Stimulated activated effector memory CD8-positive, alpha-beta T cell treated with anti-CD3 and anti-CD28 coated beads, Interleukin-12 subunit alpha, Interleukin-12 subunit beta, amount 100 ng/mL, for 72 hours (primary cell): ENCODE data around the gene DNAL4.

Source experiments
- ATAC-seq: fragments of 150-1000 bp; cut with Tn5 transposase; 2 replicates; pipeline ENCODE4 v1.10.0; 2021
- DNase-seq, 2 donors: peaks; one replicate each; pipeline ENCODE4 v3.0.0; 2021 to 2022; ENCODE audit warnings: low spot score in 2 of 2
- H3K27ac Mint-ChIP-seq: one replicate; pipeline ENCODE4 v1.8.0; 2022; ENCODE audit warnings: mild to moderate bottlenecking, mixed read lengths
- H3K36me3 Mint-ChIP-seq: one replicate; pipeline ENCODE4 v1.8.0; 2022; ENCODE audit warnings: mild to moderate bottlenecking, mixed read lengths
- H3K4me1 Mint-ChIP-seq: one replicate; pipeline ENCODE4 v1.8.0; 2022; ENCODE audit warnings: mixed read lengths
- H3K4me3 Mint-ChIP-seq: one replicate; pipeline ENCODE4 v1.8.0; 2022; ENCODE audit warnings: mild to moderate bottlenecking, mixed read lengths
- H3K9me3 Mint-ChIP-seq: one replicate; pipeline ENCODE4 v1.8.0; 2022; ENCODE audit warnings: mixed read lengths

The DNAL4 gene

DNA sequence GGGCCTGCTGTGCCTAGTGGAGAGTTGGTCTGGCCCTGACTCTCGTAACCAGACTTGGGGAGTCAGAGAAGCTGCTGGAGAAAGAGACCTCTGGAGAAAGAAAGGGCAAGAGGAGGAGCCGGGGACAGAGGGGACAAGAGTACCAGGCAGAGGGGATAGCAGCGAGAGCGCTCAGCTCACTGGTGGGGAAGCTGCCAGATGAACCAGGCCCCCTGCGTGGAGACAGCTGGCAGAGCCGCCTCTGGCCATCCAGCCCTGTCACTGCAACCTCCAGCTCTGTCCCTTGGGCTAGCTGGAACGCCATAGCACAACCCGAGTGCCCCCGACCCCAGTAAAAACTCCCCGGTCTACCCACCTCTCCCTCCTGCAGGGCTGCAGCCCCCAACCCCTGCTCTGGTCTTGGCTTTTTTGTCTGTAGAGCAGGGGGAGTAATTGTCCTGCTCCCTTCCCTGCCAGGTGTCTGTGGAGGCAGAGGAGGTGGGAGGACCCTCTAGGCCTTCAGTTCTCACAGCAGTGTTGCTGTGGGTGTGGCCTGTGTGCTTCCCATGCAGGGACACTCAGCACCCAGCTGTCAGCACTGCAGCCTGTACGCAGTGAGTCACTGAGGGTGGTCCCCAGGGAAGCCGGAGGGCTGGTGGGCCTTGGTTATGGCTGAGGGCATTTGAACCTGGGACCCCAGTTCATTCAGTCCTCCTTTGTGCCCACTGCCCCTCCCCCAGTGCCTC is 33.3 kb downstream of the DNAL4 start:
- DNase-seq, result no peak
- Mint-ChIP-seq H3K36me3 (peaks cover 6% of the 10 kb centered on the region), H3K4me1 (peaks cover 39% of the 10 kb centered on the region), H3K27ac (no peak overlapping the region), H3K4me3 (no peak overlapping the region), H3K9me3 (no peaks in the 10 kb centered on the region)
- ATAC-seq, result no peak

DNA sequence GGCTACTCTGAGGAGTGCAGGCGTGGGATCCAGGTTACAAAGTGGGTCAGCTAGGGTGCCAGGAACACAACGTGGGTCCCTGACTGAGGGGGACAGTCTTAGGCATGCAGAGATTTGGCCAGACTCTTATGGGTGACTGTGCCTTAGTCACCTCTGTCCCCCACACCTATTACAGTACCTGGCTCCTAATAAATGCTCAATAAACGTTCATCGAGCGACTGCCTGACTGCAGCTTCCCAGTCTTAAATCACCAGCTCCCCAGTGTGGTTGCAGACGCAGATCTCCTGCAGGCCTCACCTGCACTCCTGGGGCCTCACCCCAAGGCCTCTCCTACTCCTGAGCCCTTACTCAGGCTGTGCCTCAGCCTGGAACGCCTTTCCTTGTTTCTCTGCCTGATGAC is 34.9 kb downstream of the DNAL4 start:
- H3K27ac Mint-ChIP-seq, result peak overlapping the region; percentile 50
- H3K9me3 Mint-ChIP-seq, result no peaks in the 10 kb centered on the region
- ATAC-seq, result no peak
- H3K36me3 Mint-ChIP-seq, result peaks cover 20% of the 10 kb centered on the region
- DNase-seq, result no peak
- peaks cover 40% of the 10 kb centered on the region for H3K4me1 Mint-ChIP-seq
- no peak overlapping the region for H3K4me3 Mint-ChIP-seq

DNA sequence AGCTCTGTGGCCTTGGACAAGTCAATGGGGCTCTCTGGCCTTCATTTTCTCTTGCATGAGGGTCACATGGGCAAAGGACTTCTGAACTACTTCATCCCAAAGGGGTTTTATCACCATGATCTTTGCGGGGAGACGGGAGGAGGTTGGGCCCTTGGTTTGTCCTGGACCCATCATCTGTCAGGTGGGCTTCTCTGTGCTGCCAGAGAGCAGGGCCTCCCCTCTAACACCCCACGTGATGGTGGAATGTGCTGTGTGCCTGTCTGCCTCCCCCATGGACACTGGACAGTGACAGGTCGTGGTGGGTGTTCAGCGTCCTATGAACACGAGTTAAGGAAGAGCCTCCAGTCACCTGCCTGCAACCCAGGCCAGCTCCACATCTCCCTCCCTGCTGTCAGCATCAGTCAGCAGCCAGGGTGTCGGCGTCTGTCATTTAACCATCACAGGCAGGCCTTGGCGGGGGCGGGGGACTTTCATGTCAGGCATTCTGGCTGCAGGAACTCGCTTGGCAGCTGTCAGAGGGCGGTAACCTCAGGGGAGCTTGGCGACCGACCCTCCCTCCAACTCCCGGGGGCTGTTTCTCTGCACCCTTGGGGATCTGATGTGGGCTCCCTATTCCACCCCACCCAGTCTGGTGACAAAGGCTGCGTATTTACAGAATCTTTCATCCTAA is 35.5 kb downstream of the DNAL4 start:
- peak overlapping the region; percentile 96 for H3K4me3 Mint-ChIP-seq
- DNase-seq, result peak in 1 of 2 donors; percentile 68
- no peaks in the 10 kb centered on the region for H3K9me3 Mint-ChIP-seq
- no peak for ATAC-seq
- peak overlapping the region; percentile 50 for H3K27ac Mint-ChIP-seq
- peaks cover 45% of the 10 kb centered on the region for H3K4me1 Mint-ChIP-seq
- H3K36me3 Mint-ChIP-seq, result peaks cover 26% of the 10 kb centered on the region

DNA sequence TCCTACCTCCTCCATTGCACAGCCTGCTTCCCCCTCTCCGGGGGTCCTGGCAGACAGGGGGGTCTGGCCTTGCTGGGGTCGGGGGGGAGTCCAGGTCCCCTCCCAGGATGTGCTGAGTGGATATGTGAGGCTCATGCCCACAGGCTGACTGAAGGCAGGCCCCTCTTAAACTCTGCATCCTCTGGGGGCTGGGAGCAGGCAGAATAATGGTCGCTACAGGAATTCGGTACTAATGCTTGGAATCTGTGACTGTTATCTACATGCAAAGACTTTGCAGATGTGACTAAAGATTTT is 36.5 kb downstream of the DNAL4 start:
- H3K27ac Mint-ChIP-seq, result peak overlapping the region; percentile 97

DNA sequence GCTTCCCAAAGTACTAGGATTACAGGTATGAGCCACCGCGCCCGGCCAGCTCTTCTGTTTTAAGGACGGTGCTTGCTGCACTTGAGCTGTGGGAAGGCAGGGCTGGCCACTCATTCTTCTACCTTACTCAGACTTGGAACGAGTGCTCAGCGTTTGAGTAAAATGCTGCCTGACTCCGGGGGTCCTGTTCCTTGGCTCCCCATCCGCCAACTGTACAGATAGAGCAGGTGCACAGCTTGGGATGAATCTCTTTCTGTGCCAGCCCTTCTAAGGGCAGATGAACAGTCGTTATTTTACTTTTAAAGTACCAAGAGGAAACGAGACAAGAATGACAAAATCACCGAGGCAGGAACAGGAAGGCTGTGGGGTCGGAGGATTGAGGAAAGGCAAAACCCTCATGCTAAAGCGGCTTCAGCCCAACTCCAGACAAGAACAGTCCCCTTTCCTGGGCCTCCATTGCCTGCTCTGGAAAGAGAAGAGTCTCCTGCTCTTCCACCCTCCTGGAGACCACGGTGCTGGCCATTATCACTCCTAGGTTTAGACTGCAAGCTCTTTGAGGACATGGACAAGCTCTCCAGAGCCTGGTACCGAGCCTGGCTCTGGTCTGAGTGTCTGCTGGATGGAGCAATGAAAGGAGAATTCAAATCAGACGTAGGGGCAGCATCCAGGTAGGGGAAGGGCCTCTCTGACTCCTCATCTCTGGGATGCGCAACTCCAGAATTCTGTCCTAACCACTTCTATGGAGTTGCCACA is 37.1 kb downstream of the DNAL4 start:
- Mint-ChIP-seq H3K4me3 (peak overlapping the region; percentile 96), H3K9me3 (no peaks in the 10 kb centered on the region), H3K36me3 (peaks cover 41% of the 10 kb centered on the region), H3K27ac (peak overlapping the region; percentile 97), H3K4me1 (peaks cover 61% of the 10 kb centered on the region)
- peak in 1 of 2 donors; percentile 70 for DNase-seq
- peak; percentile 36 for ATAC-seq

More for the DNA sequence above, 36.5 kb downstream of the DNAL4 start:
- ATAC-seq (no peak), DNase-seq (no peak)
- Mint-ChIP-seq H3K4me1 (peaks cover 55% of the 10 kb centered on the region), H3K9me3 (no peaks in the 10 kb centered on the region), H3K4me3 (peak overlapping the region; percentile 96), H3K36me3 (peaks cover 36% of the 10 kb centered on the region)

DNA sequence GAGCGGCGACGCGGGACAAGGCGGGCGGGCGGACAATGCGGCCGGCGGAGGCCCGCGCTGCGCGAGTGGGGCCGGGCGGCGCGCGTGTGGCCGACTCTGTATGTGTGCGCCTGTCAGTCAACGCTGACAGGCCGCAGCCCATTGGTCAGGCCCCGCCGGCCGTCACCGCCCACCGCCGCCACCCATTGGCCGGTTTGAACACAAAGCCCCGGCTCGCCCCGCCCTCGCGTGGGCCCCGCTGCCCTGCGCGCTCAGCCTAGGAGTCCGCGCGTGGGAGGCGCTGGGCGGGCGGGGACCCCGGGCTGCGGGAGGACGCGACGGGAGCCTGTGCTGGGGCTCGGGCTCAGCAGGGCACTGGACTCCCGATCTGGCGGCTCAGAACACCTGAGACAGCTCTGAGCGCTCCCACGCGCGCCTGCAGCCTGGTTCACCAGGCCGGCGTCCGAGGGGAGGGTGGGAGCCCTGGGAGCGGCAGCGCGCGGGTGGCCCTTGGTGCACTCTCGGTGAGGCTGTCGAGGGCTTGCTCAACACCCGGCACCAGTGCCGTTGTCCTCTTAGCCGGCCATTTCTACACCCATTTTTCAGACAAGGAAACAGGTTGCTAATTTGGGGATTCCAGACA is 37.9 kb downstream of the DNAL4 start, which contains the start of gene SUN2:
TSS of gene SUN2 (minus strand) at position 88 of the 622 bp plus-strand sequence. CDS start 3,370 bp downstream, outside the sequence.
- Mint-ChIP-seq H3K4me3 (peak within 1 kb of the TSS; percentile 96), H3K36me3 (peaks cover 50% of the 10 kb centered on the region), H3K9me3 (no peaks in the 10 kb centered on the region), H3K27ac (peak within 1 kb of the TSS; percentile 99), H3K4me1 (peaks cover 69% of the 10 kb centered on the region)
- peak; percentile 84 for ATAC-seq
- DNase-seq, result peak; percentile 93 to 96

DNA sequence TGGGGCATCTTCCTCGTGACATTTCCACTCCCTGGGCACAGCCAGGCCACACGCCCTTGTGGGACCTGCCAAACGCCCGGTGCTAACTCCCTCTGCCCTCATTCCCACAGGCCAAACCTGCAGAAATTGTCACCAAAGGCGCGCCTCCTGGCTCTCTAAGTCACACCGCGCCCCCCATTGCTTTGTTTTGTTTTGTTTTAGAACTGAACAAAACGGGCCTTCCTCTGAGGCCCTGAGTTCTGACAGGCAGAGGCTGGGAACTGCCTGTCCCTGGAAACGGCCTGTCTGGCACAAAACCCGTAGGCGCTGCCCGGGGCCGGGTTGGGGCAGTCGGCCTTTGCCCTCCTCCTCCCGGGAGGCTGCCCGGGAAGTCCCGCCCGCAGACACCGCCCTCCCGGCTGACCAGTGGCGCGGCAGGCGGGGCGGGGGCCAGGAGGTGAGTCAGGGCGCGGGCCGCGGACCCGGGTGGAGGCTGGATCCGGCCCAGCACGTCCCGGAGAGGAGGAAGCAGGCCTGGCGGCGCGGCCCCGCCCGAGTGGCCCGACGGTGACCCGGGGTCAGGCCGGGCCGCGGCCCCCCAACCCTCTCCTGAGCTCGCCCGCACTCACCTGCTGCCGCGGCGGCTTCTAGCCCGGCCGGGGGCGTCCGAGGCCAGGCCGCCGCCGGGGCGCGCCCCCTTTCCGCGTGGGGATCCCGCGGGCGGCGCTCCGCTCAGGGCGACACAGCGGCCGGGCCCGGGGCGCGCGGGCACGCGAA is 38.6 kb downstream of the DNAL4 start:
- H3K4me3 Mint-ChIP-seq, result peak overlapping the region; percentile 96
- DNase-seq (peak; percentile 64 to 87), ATAC-seq (peak; percentile 39)
- H3K4me1 Mint-ChIP-seq, result peaks cover 76% of the 10 kb centered on the region
- H3K9me3 Mint-ChIP-seq, result no peaks in the 10 kb centered on the region
- H3K36me3 Mint-ChIP-seq, result peaks cover 57% of the 10 kb centered on the region
- peak overlapping the region; percentile 99 for H3K27ac Mint-ChIP-seq

DNA sequence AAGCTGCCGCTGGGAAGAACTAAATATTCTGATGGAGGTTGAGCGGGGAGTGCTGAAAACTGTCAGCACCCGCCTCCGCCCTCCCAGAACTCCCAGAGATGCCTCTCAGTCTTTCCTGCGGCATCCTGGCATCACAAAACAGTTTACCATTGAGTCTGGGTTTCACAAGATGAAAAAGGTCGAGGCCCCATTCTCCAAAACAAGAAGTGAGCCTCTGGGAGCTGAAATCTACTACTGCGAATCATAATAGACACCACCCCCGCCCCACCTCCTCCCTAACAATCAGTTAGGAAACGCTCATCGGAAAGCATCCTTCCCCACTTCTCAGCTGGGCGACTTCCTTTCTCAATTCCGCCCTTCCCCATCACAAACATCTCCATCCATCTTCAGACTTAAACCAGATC is 39.2 kb downstream of the DNAL4 start:
- H3K4me3 Mint-ChIP-seq, result peak overlapping the region; percentile 96

DNA sequence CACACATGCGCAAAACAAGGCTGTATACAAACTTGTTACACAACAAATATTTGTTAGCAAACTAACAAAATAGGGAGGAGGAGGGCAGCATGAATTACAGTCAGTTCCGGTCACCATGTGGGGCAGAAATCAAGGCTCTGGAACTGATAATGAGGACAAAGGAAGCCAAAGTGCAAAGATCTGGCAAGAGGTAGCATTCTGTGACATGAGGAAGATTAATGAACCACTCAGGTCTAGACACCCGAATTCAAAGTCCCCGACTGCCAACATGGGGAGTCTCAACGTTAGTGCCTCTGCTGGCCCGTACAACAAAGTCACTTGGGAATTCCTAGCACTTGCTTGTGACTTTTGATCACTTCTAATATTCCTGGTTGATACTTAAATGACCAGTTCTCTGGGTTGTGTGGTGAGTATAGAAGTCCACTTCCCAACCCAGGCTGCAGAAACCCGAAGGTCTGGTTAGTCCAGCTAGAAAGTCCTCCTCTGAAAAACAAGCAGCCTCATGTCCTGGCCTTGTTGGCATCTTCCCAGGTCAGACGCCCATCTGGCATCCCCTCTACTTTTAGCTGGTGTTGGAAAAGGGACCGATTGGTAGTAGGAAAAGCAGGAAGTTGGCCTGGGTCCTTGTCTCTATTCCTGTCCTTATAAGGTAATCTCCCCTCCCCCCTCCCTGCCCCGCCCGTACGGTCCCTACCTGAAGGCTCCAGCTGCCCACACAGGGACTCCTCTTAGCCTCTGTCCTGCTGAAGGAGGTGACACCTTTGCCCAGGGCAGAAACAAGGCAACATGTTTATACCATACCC is 39.8 kb downstream of the DNAL4 start:
- peak overlapping the region; percentile 96 for H3K4me3 Mint-ChIP-seq
- no peak for ATAC-seq
- DNase-seq, result no peak

More for the DNA sequence above, 39.2 kb downstream of the DNAL4 start:
- Mint-ChIP-seq H3K4me1 (peaks cover 82% of the 10 kb centered on the region), H3K27ac (peak overlapping the region; percentile 99), H3K36me3 (peaks cover 63% of the 10 kb centered on the region), H3K9me3 (no peaks in the 10 kb centered on the region)
- ATAC-seq (no peak), DNase-seq (no peak)

DNA sequence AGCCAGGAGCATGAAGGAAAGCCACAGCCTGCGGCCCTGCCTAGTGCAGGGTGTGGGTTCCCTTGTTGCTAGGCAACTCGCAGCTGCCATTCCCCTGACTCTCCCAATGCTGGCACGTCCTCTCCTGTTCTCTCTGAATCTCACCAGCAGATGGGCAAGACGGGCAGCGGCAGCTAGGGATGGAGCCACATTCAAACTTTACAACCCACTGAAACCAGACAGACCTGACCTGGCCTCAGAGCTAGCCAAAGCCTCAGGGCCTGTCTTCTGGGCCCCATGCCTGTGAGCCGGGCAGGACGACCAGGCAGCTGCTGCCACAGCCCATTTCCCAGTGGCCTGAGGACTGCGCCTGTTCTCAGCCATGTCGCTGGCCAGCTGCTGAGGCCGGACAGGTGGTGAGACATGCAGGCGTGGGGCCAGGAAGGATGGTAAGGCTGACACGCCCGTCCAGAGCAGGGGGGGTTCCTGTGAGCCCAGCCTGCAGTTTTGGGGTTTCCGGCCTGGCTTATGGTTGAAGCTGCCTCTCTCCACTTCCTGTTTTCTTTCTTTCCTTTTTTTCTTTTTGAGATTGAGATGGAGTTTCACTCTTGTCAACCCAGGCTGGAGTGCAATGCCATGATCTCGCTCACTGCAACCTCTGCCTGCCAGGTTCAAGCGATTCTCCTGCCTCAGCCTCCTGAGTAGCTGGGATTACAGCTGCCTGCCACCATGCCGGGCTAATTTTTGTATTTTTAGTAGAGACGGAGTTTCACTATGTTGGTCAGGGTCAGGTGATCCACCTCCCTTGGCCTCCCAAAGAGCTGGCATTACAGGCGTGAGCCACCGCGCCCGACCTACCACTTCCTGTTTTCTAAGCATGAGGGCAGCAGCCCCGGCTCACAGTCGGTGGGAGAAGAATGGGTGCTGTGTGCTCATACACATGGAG is 42.3 kb downstream of the DNAL4 start:
- H3K27ac Mint-ChIP-seq, result peak overlapping the region; percentile 99
- H3K4me1 Mint-ChIP-seq, result peaks cover 58% of the 10 kb centered on the region
- peaks cover 92% of the 10 kb centered on the region for H3K36me3 Mint-ChIP-seq
- peak; percentile 56 for ATAC-seq
- H3K9me3 Mint-ChIP-seq, result no peaks in the 10 kb centered on the region
- H3K4me3 Mint-ChIP-seq, result peak overlapping the region; percentile 96
- peak; percentile 48 to 83 for DNase-seq

More for the DNA sequence above, 39.8 kb downstream of the DNAL4 start:
- Mint-ChIP-seq H3K27ac (peak overlapping the region; percentile 99), H3K9me3 (no peaks in the 10 kb centered on the region), H3K36me3 (peaks cover 69% of the 10 kb centered on the region), H3K4me1 (peaks cover 82% of the 10 kb centered on the region)

DNA sequence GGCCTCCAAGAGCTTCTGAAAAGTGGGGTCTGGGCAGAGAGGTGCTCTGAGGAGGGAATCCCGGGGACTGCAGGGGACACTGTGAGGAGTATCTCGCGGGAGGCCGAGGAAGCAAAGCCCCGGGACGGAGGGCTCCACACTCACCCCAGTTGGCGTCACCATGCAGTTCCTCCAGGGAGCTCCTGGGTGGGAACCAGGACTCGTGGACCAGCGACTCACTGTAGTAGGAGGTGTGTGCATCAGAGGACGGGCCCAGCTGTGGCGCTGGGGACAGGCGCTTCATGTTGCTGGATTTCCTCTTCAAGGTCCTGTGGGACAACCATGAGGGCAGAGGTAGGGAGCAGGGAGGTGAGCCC is 42.9 kb downstream of the DNAL4 start:
- no peaks in the 10 kb centered on the region for H3K9me3 Mint-ChIP-seq
- H3K4me3 Mint-ChIP-seq, result peak overlapping the region; percentile 96
- DNase-seq, result no peak
- ATAC-seq, result no peak
- H3K27ac Mint-ChIP-seq, result peak overlapping the region; percentile 99
- H3K4me1 Mint-ChIP-seq, result peaks cover 53% of the 10 kb centered on the region
- H3K36me3 Mint-ChIP-seq, result peaks cover 94% of the 10 kb centered on the region

DNA sequence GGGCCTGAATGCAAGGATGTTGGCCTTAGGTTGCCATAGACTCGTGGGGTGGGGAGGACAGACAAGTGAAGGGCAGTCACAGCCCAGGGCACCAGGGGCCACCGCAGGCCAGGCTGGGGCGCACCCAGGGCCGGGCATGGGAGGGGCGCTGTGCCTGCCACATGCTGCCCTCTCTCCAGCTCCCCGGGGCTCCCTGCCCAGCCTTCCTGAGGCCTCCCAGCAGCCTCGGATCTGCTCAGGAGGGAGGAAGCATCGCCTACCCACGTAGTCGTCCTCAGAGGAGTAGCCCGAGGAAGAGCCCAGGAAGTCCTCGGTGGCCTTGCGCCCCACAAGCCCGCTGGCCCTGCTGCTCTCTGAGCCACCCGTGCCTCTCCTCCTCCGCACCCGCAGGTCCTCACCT is 43.3 kb downstream of the DNAL4 start:
- Mint-ChIP-seq H3K4me3 (peak overlapping the region; percentile 96), H3K27ac (peak overlapping the region; percentile 99), H3K36me3 (peaks cover 98% of the 10 kb centered on the region), H3K4me1 (peaks cover 53% of the 10 kb centered on the region), H3K9me3 (no peaks in the 10 kb centered on the region)
- DNase-seq (no peak), ATAC-seq (no peak)

DNA sequence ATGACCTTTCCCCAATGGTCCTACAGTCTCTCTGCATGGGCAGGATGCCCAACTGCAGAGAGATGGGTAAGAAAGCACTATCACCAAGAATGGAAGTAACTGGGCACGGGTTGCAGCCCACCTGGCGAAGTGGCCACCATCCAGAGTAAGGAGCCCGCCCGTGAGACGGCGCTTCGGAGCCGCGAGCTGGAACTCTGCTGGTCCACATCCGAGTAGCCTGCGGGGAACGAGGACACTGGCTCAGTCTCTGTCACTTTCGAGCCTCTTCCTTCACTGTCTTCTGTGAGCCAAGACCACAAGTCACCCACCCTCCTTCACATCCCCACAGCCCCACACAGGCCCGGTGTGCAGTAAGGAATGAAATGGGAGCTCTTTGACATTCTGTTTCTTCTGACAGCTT is 43.8 kb downstream of the DNAL4 start:
- peak overlapping the region; percentile 96 for H3K4me3 Mint-ChIP-seq
- no peak for ATAC-seq
- no peak for DNase-seq

More for the DNA sequence above, 43.8 kb downstream of the DNAL4 start:
- Mint-ChIP-seq H3K36me3 (peaks cover 100% of the 10 kb centered on the region), H3K27ac (peak overlapping the region; percentile 99), H3K9me3 (no peaks in the 10 kb centered on the region), H3K4me1 (peaks cover 52% of the 10 kb centered on the region)
